Heart left ventricle (tissue), 13 donors: ENCODE data around the gene ADCY5.

Experiments used
- CTCF ChIP-seq, 12 donors: fragments of 200-600 bp; sonication (generic) in 4 of 12; IDR thresholded peaks; one replicate each; pipeline versions ENCODE4 v1.5.0 to v1.8.0; 2018 to 2022; ENCODE audit warnings: antibody characterized with exemption in 12 of 12, mild to moderate bottlenecking in 5 of 12
- POLR2A ChIP-seq, 2 donors: fragments of 450-650 bp; IDR thresholded peaks; one replicate each; pipeline ENCODE4 v1.6.1; 2017; ENCODE audit warnings: antibody characterized with exemption in 2 of 2, mild to moderate bottlenecking in 2 of 2, moderate library complexity in 2 of 2
- donor health status: ischemic (EF 13 %, LVEDD 7.1; RV severe dilation, severe dysfunction).
- donor health status: DM: no; HTN: yes; CAD: no.
- donor health status: DM: no; HTN: no; CAD: no.
- donor health status: ischemic (EF 25% LVEDD 6.9; RV normal size, moderate dysfunction).
- donor health status: ischemic (EF 25% LVEDD 5.7; RV mildly dilated, moderate dysfunction).
- donor health status: ischemic (EF 35%, LVEDD 5.7; RV mildly dilated, moderate dysfunction).
- donor health status: nonischemic (EF 11% LVEDD 7.7; RV severe dilation, severe dysfunction).
- donor health status: DM: yes; HTN: yes; CAD: no.
- donor health status: PGD.
- donor health status: ischemic (EF 29% LVEDD 5.4; RV normal size, mild dysfunction).
- donor health status: nonischemic (EF 23%, LVEDD 6.1; RV moderate dilation, normal function).

GRCh38 chr3:123347205-123347604 lies 101.7 kb downstream of the ADCY5 start:
- TF ChIP-seq CTCF (IDR thresholded peaks at IDR 0.05): no peak
- no peak for TF ChIP-seq POLR2A (IDR thresholded peaks at IDR 0.05)
